Glutamatergic neuron (in vitro differentiated cells): ENCODE data around the gene MKLN1. TPM values are rescaled to one million over a fixed set of nuclear protein-coding genes. Genes with fewer than 3 reads are reported as not detected.
A peak's percentile ranks its signal among the peaks of the same experiment; 100 is the strongest.

Experiments
- DNase-seq: peaks from one replicate; pipeline ENCODE4 v3.0.0; 2022
- H3K27ac Mint-ChIP-seq: one replicate; pipeline ENCODE4 v1.8.0; 2020; ENCODE audit warnings: mild to moderate bottlenecking, mixed read lengths, inconsistent platforms; ENCODE audit not compliant: unreplicated experiment
- H3K27me3 Mint-ChIP-seq: one replicate; pipeline ENCODE4 v1.8.0; 2020; ENCODE audit warnings: mild to moderate bottlenecking, moderate library complexity, mixed read lengths, inconsistent platforms; ENCODE audit not compliant: unreplicated experiment
- H3K36me3 Mint-ChIP-seq: one replicate; pipeline ENCODE4 v1.8.0; 2020; ENCODE audit warnings: mild to moderate bottlenecking, mixed read lengths, inconsistent platforms; ENCODE audit not compliant: unreplicated experiment
- H3K4me1 Mint-ChIP-seq: one replicate; pipeline ENCODE4 v1.8.0; 2020; ENCODE audit warnings: mild to moderate bottlenecking, low read depth, mixed read lengths, inconsistent platforms; ENCODE audit not compliant: unreplicated experiment
- H3K4me3 Mint-ChIP-seq: one replicate; pipeline ENCODE4 v1.8.0; 2020; ENCODE audit warnings: mild to moderate bottlenecking, mixed read lengths, inconsistent platforms; ENCODE audit not compliant: unreplicated experiment
- H3K9me3 Mint-ChIP-seq: one replicate; pipeline ENCODE4 v1.8.0; 2020; ENCODE audit warnings: mild to moderate bottlenecking, moderate library complexity, mixed read lengths, inconsistent platforms; ENCODE audit not compliant: unreplicated experiment
- CTCF ChIP-seq: fragments of 200-600 bp; sonication (generic); IDR thresholded peaks from one replicate; pipeline ENCODE4 v1.5.0; 2021; ENCODE audit not compliant: partially characterized antibody, unreplicated experiment
- total RNA-seq: library from RNA; stranded (reverse); fragmentation: NEBNext Ultra II Directional; extraction: Animal tissue kit (Norgen Biotek cat#: 25700); gene quantifications from one replicate; pipeline ENCODE4 v1.2.1, GENCODE V29; 2021; ENCODE audit not compliant: unreplicated experiment

MKLN1 gene
- total RNA-seq, 1 donor from 2014 or later: 36.7 TPM

- no peak for DNase-seq
- Mint-ChIP-seq H3K4me1 (peaks cover 47% of the 10 kb centered on the region), H3K4me3 (no peak overlapping the region), H3K9me3 (peaks cover 4% of the 10 kb centered on the region), H3K27ac (no peak overlapping the region), H3K36me3 (no peaks in the 10 kb centered on the region), H3K27me3 (peaks cover 3% of the 10 kb centered on the region)
- TF ChIP-seq CTCF: no peak
Observed at GRCh38 chr7:131369354-131369753, 41.7 kb downstream of the MKLN1 start.

GRCh38 chr7:131370523-131370968 is 42.9 kb downstream of the MKLN1 start:
- peaks cover 3% of the 10 kb centered on the region for H3K27me3 Mint-ChIP-seq
- peaks cover 2% of the 10 kb centered on the region for H3K9me3 Mint-ChIP-seq
- H3K4me3 Mint-ChIP-seq: no peak overlapping the region
- H3K36me3 Mint-ChIP-seq: no peaks in the 10 kb centered on the region
- DNase-seq: no peak
- TF ChIP-seq CTCF: no peak
- peak overlapping the region; percentile 33 for H3K27ac Mint-ChIP-seq
- H3K4me1 Mint-ChIP-seq: peaks cover 42% of the 10 kb centered on the region

GRCh38 chr7:131371411-131371810 is 43.7 kb downstream of the MKLN1 start:
- Mint-ChIP-seq H3K27ac (peak overlapping the region; percentile 52), H3K36me3 (no peaks in the 10 kb centered on the region), H3K27me3 (peaks cover 3% of the 10 kb centered on the region), H3K4me3 (no peak overlapping the region), H3K9me3 (peaks cover 2% of the 10 kb centered on the region), H3K4me1 (peaks cover 37% of the 10 kb centered on the region)
- TF ChIP-seq CTCF: no peak
- no peak for DNase-seq

- H3K4me3 Mint-ChIP-seq: no peak overlapping the region
- peaks cover 34% of the 10 kb centered on the region for H3K4me1 Mint-ChIP-seq
- no peak for DNase-seq
- H3K27me3 Mint-ChIP-seq: peaks cover 3% of the 10 kb centered on the region
- TF ChIP-seq CTCF: no peak
- peak overlapping the region; percentile 72 for H3K27ac Mint-ChIP-seq
- H3K9me3 Mint-ChIP-seq: peaks cover 2% of the 10 kb centered on the region
- no peaks in the 10 kb centered on the region for H3K36me3 Mint-ChIP-seq
Observed at GRCh38 chr7:131372554-131372953, 44.9 kb downstream of the MKLN1 start.

GRCh38 chr7:131374821-131375220 is 47.1 kb downstream of the MKLN1 start:
- no peak for DNase-seq
- TF ChIP-seq CTCF: no peak
- Mint-ChIP-seq H3K4me1 (peaks cover 25% of the 10 kb centered on the region), H3K27ac (no peak overlapping the region), H3K36me3 (no peaks in the 10 kb centered on the region), H3K4me3 (no peak overlapping the region), H3K27me3 (no peaks in the 10 kb centered on the region), H3K9me3 (peaks cover 2% of the 10 kb centered on the region)
